ENCODE measurements around the gene RNASE8.

Gene RNASE8

GRCh38 chr14:21054123-21054767 is 3.4 kb upstream of the RNASE8 start:
- no peak for DNase-seq

- no peak for DNase-seq
These were observed 2.9 kb upstream of the RNASE8 start for GRCh38 chr14:21054768-21055145.

- DNase-seq, result no peak
These were observed 2.0 kb upstream of the RNASE8 start for GRCh38 chr14:21055432-21056117.

GRCh38 chr14:21056520-21057163 is 980 bp upstream of the RNASE8 start:
- no peak for DNase-seq

GRCh38 chr14:21058903-21059302 is 1.3 kb downstream of the RNASE8 start:
- no peak for DNase-seq

GRCh38 chr14:21059842-21060613 is 2.4 kb downstream of the RNASE8 start:
- DNase-seq, result no peak

- no peak for DNase-seq
These were observed 3.2 kb downstream of the RNASE8 start for GRCh38 chr14:21060614-21061346.

GRCh38 chr14:21061347-21061668 is 3.7 kb downstream of the RNASE8 start:
- DNase-seq, result no peak

GRCh38 chr14:21063479-21063878 is 5.9 kb downstream of the RNASE8 start:
- DNase-seq, result no peak

- DNase-seq, result no peak
These were observed 9.4 kb downstream of the RNASE8 start for GRCh38 chr14:21066882-21067502.

GRCh38 chr14:21068521-21069387 is 11.1 kb downstream of the RNASE8 start:
- no peak for DNase-seq

GRCh38 chr14:21069388-21070082 is 11.9 kb downstream of the RNASE8 start:
- DNase-seq, result no peak

- no peak for DNase-seq
These were observed 12.5 kb downstream of the RNASE8 start, which contains the start of gene ARHGEF40 for GRCh38 chr14:21070083-21070609. TSS of gene ARHGEF40 (plus strand) at chr14:21070304. CDS start at chr14:21070397, 93 bp downstream.

- no peak for DNase-seq
These were observed 13.1 kb downstream of the RNASE8 start for GRCh38 chr14:21070610-21071224.

- DNase-seq, result peak; percentile 28
These were observed 13.8 kb downstream of the RNASE8 start for GRCh38 chr14:21071225-21072030.

- DNase-seq, result no peak
These were observed 14.4 kb downstream of the RNASE8 start for GRCh38 chr14:21072031-21072473.

- no peak for DNase-seq
These were observed 15.2 kb downstream of the RNASE8 start for GRCh38 chr14:21072781-21073339.

- no peak for DNase-seq
These were observed 16.3 kb downstream of the RNASE8 start for GRCh38 chr14:21073921-21074320.

All from NCI-H2081 treated with DMSO at 0.1 percent for 48 hours (cell line).